ENCODE results near the gene HBEGF. TPM values are rescaled to one million over a fixed set of nuclear protein-coding genes. Genes with fewer than 3 reads are reported as not detected.
A peak's percentile ranks its signal among the peaks of the same experiment; 100 is the strongest.

Gene HBEGF
- polyA plus RNA-seq, 3 donors, result 9.9 to 13.3 (median 12.6) TPM

DNA sequence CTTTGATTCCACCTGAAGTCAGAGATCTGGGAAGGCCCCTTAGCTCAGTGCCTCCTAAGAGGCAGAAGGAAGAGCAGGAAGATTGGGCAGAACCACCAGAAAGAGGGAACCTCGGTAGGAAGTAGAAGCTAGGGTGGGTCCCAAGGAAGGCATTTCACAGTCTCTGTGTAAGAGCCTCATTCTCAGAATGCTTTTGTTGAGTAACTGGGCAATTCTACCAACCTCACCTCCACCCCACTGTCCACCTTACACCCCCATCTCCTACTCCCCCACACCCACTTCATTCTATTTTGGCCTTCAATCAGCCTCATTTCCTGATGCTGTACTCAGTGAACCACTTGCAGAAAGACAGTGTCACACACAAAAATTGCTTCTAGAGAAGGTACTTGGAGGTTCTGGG lies 3.5 kb downstream of the HBEGF start:
- no peak for DNase-seq (ENCODE audit: extremely low read depth in 1 of 11, low read depth in 9 of 11, low spot score in 4 of 11)

DNA sequence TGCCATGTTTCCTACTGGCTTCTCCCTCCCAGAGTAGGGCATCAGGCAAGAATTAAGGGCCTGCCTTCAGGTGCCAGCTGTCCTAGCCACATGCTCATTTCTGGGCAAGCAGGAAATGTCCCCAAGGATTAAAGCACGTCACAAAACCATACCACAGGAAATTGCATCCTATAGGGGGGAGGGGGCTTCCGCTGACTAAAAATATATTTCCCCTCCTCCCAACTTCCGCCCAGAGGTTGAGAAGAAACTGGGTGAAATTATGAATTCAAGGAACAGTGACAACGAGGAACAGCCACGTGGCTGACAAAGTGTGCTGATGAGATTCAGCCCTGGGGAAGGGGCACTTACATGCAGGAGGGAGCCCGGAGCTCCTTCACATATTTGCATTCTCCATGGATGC lies 4.1 kb downstream of the HBEGF start:
- DNase-seq (ENCODE audit: extremely low read depth in 1 of 11, low read depth in 9 of 11, low spot score in 4 of 11), result no peak

DNA sequence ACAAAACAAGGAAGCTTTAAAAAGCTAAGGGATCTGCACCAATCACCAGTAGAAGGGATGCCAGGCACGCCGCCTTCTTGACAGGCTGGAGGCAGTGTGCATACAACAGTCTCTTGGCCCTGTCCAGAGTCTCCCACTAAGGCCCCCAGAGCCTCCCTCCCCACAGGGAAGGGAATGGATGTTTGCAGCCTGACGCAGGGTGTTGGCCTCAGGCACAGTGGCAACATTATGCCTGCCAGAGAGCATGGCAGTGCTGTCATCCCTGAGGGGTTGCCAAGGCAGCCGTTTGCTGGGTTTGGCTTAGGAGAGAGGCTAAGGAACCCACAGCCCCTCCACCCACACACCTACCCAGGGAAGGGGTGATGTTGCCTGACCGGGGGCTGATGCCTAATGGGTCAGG lies 4.8 kb downstream of the HBEGF start:
- no peak for DNase-seq (ENCODE audit: extremely low read depth in 1 of 11, low read depth in 9 of 11, low spot score in 4 of 11)

DNA sequence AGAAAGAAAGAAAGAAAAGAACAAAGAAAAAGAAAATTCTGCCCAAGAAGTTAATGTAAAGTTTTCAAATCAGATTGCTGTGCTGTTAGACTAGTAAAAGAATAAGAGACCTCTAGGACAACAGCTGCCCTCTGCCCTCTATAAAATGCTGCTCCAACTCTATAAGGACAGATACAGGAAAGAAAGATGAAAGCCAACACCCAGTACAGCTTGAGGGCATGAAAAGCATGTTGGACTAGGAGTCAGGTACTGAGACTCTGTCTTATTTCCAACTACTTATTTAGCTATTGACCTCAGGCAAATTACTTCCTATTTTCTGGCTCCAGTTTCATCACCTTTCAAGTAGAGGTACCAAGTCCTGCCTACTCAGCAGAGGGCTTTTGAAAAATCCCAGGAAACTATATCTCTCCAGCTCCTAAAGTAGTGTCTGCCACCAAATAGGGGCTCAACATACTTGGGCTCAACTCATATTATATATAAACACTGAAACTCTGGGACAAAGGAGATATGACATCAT lies 5.7 kb downstream of the HBEGF start:
- no peak for DNase-seq (ENCODE audit: extremely low read depth in 1 of 11, low read depth in 9 of 11, low spot score in 4 of 11)

DNA sequence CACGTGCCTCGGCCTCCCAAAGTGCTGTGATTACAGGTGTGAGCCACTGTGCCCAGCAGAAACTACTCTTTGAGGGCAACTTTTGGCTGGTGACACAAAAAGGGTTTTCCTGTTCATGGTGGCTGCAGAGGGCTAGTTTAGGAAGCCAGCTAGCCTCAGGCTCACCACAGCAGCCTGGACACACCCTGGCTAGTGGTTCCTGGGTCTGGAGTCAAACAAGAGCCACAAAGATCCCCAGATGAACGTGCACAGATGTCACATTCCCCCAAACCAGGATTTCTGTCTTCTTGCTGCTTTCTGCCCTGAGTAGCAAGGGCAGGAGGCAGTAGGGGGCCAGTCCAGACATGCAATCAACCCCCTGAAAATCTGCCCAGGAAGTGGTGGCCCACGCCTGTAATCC lies 6.8 kb downstream of the HBEGF start:
- no peak for DNase-seq (ENCODE audit: extremely low read depth in 1 of 11, low read depth in 9 of 11, low spot score in 4 of 11)

DNA sequence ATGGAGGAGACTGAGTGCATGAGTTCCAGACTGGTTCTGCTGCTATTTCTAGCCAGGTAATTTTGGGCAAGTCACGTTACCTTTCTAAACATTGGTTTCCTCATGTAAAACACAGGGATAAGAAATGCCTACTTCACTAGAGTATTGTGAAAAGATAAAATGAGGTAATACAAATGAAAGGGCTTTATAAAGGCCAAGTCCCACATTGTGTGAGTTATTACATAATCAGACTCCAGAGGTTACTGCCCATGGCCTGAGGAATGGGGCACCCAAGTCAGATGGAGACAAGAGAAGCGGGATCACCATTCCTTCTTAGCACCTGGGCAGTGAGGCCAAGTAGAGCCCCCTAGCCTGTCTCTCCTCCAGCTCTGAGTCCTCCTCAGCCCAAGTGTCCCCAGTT lies 7.5 kb downstream of the HBEGF start:
- DNase-seq (ENCODE audit: extremely low read depth in 1 of 11, low read depth in 9 of 11, low spot score in 4 of 11), result no peak

DNA sequence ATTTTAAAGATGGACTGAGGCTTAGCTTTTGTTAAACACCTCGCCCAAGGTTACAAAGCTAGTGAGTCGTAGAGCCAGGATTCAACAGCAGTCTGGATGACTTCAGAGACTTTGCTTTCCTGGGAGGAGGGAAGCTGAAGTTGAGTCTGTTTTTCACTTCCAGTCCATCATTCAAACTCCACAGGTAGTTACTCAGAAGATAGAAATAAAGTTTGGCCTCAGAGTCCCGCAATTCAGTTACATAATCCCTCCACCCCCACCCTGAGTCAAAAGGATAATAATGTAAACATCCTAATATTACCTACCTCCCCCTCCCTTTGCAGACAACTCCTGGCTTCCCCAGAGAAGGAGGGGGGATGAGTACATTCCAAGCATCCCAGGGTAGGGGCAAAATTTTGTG lies 8.1 kb downstream of the HBEGF start:
- DNase-seq (ENCODE audit: extremely low read depth in 1 of 11, low read depth in 9 of 11, low spot score in 4 of 11), result no peak

DNA sequence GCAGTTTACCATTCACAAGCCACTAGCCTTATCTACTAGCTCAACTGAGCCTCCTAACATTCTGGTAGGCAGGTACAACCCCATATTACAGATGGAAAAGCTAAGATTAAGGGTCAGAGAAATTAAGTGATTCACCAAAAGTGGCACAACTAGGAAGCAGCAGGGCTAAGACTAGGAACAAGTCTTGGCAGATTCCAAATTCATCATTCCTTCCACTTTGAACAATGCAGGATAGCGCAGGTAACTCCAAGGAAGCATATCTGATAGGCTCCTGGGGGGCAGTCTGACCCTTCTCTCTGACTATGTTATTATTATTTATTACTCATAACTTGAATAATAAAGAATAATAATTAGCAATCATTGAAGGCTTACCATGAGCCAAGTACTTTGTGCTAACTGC lies 8.5 kb downstream of the HBEGF start:
- no peak for DNase-seq (ENCODE audit: extremely low read depth in 1 of 11, low read depth in 9 of 11, low spot score in 4 of 11)

DNA sequence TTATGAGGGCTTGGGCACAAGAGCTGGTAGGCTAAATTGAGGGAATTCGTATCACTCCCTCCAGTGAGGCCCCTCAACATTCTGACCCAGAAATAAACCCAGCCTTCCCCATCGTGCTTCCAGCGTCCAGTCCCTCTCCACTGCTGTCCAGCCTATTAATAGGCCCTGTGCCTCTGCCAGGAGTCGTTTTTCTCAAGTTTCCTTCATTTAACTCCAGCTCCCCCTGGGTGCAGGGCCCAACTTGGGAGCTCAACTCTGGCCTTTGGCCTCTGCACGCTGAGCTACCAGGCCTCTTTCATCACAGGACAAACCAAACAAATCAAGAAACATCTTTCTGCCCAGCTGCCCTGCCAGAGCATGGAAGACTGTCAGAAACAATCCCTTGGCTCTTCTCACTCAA lies 10.0 kb downstream of the HBEGF start:
- peak in 6 of 11 donors; percentile 50 to 72 (median 64) for DNase-seq (ENCODE audit: extremely low read depth in 1 of 11, low read depth in 9 of 11, low spot score in 4 of 11)

DNA sequence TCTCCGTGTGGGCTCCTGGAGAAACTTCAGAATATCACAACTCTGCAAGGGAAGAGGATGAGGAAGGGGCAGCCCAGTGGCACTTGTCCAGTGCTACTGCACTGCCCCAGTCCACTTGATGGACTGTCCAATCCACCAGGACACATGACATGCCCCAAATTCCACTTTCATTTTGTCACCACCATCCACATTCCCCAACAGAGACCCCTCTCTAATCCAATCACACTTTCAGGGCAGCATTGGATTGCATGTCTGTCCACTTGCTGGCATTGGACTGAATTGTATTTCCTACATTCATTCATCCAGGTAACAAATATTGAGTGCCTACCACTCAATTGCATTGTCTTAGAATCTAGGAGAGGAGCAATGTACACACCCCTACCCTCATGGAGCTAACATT lies 14.8 kb downstream of the HBEGF start:
- DNase-seq (ENCODE audit: extremely low read depth in 1 of 11, low read depth in 9 of 11, low spot score in 4 of 11), result no peak

DNA sequence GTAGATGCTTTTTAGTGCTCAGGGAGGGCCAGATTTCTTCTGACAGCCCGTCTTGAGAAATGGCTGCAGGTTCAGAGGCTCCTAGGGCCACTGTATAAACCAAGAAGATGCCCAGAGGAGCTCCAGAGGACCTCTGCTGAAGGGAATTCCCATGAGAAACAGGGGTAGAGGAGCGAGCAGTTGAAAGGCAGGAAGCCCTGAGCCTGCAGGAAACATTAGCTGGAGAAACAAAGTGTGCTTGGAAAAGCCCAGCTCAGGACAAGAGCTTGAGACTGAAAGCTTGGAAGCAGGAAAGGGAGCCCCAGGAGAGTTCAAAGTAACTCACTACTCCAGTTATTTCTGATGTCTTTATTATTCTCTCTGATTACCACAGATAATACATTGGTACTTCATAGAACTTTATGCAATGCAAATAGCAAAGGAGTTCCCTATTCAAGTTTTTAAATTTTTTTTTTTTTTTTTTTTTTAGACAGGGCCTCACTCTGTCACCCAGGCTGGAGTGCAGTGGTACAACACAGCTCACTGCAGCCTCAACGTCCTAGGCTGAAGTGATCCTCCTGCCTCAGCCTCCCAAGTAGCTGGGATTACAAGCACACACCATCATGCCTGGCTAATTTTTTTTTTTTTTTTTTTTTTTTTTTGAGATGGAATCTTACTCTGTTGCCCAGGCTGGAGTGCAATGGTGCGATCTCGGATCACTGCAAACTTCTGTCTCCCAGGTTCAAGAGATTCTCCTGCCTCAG lies 16.5 kb downstream of the HBEGF start:
- no peak for DNase-seq (ENCODE audit: extremely low read depth in 1 of 11, low read depth in 9 of 11, low spot score in 4 of 11)

DNA sequence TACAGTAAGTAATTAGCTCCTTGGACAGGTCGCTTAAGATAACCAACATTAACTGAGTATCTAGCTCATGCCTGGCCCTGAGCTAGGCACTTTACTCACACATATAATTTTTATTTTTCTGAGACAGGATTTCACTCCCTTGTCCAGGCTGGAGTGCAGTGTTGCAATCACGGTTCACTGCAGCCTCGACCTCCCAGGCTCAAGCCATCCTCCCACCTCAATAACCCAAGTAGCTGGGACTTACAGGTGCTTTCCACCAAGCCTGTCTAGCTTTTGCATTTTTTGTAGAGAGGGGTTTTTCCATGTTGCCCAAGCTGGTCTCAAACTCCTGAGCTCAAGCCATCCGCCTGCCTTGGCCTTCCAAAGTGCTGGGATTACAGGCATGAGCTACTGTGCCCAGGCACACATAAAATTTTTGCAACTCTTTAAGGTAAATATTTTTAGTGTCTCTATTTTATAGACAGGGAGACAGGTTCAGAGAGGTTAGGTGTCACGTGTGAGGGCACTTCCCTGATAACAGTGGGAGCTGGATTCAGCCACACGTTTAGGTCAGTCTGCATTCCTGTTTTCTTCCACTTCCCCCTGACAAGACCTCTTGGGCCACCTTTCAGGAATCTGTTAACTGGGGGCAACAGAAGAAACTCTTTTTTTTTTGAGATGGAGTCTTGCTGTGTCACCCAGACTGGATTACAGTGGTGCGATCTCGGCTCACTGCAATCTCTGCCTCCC lies 18.2 kb downstream of the HBEGF start:
- DNase-seq (ENCODE audit: extremely low read depth in 1 of 11, low read depth in 9 of 11, low spot score in 4 of 11), result no peak

DNA sequence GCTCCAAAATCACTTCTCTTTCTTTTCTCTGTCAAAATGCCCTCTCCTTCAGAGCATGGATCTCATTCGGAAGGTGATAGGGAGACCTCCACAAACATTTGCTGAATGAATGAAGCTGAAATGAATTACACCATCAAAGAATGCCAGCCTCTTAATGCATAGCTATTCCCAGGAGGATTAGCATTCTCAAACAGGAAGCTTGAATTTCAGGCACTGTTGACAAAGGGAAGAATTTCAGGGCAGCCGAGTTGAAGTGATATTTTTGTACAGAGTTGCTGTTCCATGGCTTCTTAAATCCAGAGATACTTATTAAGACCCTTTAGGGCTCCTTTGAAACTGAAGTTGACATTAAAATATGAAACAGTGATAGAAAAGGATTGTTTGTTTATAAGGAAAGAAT lies 18.8 kb downstream of the HBEGF start:
- DNase-seq (ENCODE audit: extremely low read depth in 1 of 11, low read depth in 9 of 11, low spot score in 4 of 11), result no peak

DNA sequence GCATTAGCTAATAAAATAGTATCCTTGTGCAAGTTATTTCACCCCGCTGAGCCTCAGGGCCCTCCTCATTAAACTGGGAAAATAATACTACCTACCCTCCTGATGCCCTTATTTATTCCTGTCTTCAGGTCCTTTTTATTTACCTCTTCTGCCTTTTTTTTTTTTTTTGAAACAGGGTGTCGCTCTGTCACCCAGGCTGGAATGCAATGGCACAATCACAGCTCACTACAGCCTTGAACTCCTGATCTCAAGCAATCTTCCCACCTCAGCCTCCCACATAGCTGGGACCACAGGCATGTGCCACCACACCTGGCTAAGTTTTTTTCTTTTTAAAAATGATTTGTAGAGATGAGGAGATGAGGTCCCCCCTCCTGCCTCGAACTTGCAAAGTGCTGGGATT lies 20.9 kb downstream of the HBEGF start:
- no peak for DNase-seq (ENCODE audit: extremely low read depth in 1 of 11, low read depth in 9 of 11, low spot score in 4 of 11)

DNA sequence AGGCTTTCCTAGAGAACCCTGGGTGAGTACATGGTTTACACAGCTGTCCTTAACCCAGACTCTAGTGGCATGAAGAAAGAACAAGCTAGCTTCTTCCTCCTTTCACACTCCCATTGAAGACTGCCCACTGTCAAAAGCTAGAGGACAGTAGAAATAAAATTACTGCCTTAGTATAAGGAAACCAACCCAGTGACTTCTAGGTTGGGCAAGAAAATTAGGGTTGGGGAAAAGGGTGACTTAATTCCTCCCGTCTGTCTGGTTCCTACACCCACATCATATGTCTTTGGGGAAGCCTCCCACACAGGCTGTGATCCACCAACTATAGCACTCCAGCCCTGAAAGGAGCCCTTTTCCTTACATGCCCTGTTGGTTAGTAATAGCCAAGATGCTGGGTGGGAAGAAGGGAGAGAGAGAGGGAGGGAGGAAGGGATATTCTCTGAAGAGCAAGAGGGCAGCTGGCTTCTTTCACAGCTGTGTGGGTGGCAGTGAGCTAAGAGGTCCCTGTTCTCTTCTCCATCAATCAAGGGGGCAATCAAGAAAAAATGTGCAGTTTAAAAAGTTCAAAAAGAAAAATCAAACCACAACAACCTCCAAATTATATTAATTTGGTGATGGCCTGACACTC lies 21.7 kb downstream of the HBEGF start:
- DNase-seq (ENCODE audit: extremely low read depth in 1 of 11, low read depth in 9 of 11, low spot score in 4 of 11), result peak in 4 of 11 donors; percentile 45 to 76 (median 51)

DNA sequence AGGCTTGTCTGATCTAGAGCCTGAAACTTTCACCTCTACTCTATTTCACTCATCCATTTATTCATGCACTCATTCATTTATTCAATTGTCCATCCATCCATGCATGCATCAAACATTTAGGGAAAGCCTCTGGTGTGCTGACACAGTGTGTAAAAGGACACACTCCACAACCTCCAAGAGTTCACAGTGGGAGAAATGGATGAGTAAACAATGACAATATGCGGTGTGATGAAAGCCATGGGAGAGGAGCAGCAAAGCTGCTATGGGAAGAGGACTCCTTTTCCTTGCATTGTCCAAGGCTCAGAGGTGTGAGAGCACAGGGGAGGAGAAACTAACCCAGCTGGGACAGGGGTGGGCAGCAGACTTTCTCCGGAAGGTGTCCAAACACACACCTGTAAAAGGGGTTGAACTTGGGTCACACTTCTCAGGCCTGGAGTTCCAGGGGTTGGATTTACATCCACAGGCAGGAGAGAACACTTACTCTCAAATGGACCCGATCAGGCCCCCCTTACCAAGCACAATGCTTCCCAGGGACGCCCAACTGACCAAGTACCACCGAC lies 22.3 kb downstream of the HBEGF start:
- DNase-seq (ENCODE audit: extremely low read depth in 1 of 11, low read depth in 9 of 11, low spot score in 4 of 11), result no peak

DNA sequence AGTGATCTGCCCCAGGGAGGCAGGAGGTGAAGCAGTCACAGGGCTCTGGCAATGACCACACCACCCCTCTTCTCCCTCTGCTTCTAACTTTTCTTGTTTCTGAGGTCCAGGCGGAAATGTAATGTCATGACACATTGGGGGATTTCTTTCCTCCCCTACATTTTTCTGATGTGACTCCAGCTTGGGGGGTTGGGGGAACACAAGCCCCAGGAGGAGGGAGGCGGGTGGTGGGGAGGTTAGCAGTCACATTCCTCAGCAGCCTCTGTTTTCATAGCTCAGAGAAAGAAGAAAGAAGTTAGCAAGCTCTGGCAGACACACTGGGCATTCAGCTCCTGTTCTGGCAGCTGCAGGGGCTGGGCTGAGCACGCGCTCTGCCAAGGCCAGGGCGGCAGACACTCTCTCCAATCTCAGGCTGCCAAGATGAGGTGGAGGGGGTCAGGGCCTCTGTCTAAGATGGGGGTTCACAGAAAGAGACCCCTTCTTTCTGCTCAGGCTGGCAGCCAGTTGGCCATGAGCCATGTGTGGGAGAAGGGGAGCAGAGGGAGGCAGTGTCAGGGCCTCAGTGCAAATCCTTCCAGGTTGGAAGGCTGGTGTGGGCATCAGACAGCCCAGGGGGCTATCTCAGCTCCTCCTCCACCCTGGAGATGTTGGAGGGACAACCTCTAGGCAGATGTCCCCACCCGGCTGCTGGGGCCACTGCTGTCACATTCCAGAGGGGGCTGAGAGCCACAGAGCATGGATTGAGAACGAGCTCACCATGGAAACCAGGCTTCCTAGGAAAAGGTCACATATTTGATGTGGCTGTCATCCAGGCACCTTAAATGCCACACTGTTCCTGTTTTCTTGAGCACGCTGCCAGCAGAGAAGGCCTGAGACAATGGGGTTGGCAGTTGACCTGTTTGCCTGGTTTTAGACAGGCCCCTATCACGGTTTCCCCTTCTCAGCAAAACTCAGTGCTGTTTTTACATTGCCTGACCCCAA lies 23.4 kb downstream of the HBEGF start:
- peak in 3 of 11 donors; percentile 31 to 73 (median 37) for DNase-seq (ENCODE audit: extremely low read depth in 1 of 11, low read depth in 9 of 11, low spot score in 4 of 11)

DNA sequence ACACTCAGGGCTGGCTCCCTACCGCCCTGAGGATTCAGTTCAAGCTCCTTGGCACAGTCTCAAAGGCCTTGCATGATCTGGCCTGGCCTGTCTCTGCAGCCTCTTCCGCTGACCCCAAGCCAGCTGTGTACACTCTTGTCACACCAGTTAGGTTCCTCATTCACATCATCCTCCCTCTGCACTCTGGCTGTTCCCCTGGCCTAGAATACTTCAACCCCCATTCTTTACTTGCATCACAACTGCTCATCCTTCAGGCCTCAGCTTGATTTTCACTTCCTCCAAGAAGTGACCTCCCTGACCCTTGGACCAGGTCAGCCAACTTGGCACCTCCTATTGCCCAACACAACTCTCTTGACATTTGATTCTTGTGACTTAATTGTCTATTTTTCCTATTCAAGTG lies 24.6 kb downstream of the HBEGF start:
- no peak for DNase-seq (ENCODE audit: extremely low read depth in 1 of 11, low read depth in 9 of 11, low spot score in 4 of 11)

DNA sequence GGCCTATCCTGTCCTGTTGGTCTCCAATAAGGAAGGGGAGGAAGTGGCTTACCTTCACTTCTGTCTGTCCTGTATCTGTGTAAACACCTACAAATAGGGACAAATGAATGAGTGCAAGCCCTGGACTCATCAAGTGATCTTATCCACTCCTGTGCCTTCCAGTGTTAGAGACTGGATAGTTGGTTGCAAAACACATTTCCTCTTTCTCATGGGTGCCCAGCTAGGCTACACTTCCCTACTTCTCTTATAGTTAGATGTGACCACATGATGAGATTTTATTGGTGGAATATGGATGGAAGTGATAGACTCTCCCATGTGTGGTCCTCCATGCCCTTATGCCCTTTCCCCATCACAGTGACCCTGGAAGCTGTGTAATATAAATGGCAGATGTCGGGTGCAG lies 26.6 kb downstream of the HBEGF start:
- no peak for DNase-seq (ENCODE audit: extremely low read depth in 1 of 11, low read depth in 9 of 11, low spot score in 4 of 11)
